WI38 (cell line): ENCODE results near the gene ABHD16A.

Experiments used
- H3K4me3 ChIP-seq: 2 replicates; pipeline ENCODE4 v1.5.1; 2011; ENCODE audit warnings: low read depth, mild to moderate bottlenecking, control low read depth, low read length
- TF ChIP-seq, protein P1 (sequence below): IDR thresholded peaks from 2 replicates; pipeline ENCODE4 v1.5.1; 2012; ENCODE audit warnings: low read depth, mild to moderate bottlenecking, control low read depth, low read length

ABHD16A gene

DNA sequence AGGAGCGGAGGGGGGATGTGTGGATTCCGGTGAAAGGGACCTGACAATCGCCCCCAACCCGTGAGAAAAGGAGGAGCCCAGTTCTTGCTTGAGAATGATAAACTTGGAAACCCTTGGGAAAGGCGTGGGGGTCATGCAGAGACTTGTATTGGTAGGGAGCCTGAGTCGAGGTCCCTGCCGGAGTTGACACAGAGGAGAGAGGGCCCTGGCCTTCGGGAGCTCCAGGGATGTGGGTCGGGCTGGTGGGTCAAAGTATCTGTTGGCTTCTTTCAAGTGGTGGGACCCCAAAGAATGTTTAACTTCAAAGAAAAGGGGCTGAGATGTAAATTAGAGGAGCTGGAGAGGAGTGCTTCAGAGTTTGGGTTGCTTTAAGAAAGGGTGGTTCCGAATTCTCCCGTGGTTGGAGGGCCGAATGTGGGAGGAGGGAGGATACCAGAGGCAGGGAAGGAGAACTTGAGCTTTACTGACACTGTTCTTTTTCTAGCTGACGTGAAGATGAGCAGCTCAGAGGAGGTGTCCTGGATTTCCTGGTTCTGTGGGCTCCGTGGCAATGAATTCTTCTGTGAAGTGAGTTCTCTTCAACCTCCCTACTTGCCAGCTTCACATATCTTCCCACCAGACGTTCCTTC, 36.7 kb downstream of the ABHD16A start:
- peak overlapping the region; percentile 69 for H3K4me3 ChIP-seq
- TF ChIP-seq, protein P1, sequence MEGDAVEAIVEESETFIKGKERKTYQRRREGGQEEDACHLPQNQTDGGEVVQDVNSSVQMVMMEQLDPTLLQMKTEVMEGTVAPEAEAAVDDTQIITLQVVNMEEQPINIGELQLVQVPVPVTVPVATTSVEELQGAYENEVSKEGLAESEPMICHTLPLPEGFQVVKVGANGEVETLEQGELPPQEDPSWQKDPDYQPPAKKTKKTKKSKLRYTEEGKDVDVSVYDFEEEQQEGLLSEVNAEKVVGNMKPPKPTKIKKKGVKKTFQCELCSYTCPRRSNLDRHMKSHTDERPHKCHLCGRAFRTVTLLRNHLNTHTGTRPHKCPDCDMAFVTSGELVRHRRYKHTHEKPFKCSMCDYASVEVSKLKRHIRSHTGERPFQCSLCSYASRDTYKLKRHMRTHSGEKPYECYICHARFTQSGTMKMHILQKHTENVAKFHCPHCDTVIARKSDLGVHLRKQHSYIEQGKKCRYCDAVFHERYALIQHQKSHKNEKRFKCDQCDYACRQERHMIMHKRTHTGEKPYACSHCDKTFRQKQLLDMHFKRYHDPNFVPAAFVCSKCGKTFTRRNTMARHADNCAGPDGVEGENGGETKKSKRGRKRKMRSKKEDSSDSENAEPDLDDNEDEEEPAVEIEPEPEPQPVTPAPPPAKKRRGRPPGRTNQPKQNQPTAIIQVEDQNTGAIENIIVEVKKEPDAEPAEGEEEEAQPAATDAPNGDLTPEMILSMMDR: no peak

DNA sequence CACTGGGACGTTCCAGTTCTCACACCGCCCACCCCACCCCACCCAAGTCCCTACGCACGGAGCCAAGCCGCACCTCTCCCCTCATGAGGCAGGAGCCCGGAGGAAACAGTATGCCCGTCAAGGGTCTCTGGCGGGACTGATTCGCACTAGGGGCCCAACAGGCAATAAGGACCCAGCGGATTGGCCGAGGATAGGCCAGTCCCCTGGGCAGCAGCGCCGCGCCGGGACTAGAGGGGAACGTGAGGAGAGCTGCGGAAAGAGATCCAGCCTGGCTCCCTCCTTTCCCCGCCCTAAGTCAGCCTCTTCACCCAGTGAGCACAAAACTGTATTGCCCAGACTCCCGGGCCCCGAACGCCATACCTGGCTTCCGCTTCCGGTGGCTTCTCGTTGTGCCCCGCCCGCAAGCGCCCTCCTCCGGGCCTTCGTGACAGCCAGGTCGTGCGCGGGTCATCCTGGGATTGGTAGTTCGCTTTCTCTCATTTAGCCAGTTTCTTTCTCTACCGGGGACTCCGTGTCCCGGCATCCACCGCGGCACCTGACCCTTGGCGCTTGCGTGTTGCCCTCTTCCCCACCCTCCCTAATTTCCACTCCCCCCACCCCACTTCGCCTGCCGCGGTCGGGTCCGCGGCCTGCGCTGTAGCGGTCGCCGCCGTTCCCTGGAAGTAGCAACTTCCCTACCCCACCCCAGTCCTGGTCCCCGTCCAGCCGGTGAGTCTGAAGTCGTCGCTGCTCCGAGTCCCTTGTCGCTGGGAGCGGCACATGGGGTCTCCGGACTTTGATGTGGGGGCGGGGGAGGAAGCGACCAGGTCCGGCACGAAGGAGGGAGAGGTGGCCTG, 37.4 kb downstream of the ABHD16A start, which contains the start of gene CSNK2B:
CSNK2B (plus strand) TSS at position 580 of the 836 bp plus-strand sequence. CDS start 752 bp downstream, outside the sequence.
- TF ChIP-seq, protein P1: no peak
- peak within 1 kb of the TSS; percentile 69 for H3K4me3 ChIP-seq

DNA sequence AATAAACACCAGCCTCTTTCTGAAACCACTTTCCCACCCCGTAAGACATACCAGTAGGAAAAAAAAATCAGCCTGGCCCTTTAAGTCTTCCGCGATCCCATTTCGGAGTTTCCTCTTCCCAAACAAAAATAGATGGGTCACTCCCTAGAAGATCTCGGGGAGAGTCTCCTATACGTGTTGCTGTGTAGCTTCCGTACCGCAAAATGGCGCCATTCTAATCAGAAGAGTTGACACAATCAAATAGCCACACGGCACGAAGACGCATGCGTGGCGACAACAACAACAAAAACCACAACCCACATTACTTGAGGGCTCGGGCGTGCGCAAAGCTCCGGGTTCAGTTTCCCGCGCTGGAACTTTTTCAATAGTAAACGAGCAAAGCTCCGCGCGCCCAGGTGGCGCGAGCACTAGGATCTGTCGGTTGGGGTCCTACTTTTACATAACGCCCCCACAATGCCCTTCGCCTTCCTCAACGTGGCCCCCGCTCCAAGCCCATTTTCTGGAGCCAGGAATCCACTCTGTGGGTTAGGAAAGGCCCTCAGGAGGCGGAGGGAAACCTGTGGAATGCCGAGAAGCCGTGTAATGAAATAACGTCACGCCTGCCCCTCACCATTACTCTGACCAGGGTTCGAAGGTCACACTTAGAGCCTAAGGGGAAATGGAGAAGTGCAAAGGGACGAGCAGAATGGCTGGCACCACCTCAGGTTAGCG, 38.2 kb downstream of the ABHD16A start, which contains the start of gene GPANK1:
GPANK1 (minus strand) TSS at position 208 of the 711 bp plus-strand sequence. CDS start 519 bp downstream, outside the sequence.
- TF ChIP-seq, protein P1: no peak
- peak within 1 kb of the TSS; percentile 69 for H3K4me3 ChIP-seq

DNA sequence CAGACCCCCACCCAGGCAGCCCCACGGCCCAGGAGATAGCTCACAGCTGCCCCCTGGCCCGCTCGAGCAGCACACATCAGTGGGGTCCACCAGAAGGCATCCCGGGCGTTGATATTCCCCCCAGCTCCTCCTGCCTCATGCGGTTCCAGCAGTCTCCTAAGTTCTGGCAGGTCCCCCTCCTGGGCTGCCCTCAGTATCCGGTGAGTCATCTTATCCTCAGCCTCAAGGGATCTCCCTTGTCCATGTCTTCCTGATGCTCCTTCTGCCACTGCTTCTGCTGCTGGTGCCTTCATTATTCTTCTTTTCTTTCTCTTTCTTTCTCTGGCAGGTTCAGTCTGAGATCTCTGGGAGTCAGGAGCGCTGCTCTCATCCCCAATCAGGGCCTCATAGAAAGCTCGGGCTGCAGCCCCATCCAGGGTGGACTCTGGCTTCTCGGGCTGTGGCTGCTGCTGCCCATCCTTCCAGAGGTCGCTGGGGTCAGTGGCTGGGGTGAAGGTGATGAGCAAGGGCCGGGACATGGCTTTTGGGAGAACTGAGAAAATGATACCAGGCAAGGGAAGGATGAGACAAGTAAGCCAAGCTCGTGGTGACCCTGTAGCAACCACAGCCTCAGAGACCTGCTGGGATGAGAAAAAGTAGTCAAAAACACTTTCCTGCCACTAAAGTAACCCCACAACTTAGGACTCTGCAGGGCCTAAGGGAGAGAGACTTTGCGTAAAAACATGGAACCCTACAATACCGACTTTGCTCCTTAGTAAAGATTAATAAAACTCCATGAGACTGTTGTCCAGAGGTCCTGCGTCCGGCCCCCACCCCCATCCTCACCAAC, 38.9 kb downstream of the ABHD16A start:
- peak overlapping the region; percentile 69 for H3K4me3 ChIP-seq
- TF ChIP-seq, protein P1: no peak

DNA sequence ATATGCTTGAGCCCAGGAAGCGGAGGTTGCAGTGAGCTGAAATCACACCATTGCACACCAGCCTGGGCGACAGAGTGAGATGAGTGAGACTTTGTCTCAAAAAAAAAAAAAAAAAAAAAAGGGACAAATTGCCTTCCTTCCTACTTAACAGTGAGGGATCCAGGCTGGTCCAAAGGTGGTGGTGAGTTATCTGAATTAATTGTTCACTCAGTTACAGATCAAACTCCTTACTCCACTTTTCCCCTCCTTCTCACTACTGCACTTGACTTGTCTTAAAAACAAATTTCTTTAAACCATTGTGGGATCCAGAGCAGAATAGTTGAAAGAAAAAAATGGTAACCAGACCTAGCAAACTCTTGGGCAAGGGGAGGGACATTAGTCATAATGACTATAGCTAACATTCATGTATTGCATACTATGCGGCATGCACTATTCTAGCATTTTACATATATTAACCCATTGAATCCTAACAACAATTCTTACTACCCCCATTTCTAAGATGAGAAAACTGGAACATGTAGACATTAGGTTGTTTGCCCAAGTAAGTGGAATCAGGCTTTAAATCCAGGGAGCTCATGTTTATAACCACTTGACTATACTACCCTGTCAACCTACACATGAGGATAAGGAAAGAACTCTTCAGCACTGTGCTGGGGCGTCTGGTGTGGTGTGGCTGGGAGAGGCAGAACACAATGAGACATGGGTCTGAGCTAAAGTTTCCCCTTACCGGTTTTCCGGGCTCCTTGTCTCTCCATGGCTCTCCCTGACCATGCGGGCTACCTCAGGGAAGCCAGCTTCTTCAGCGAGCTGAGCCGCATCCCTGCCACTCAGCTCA, 39.8 kb downstream of the ABHD16A start:
- TF ChIP-seq, protein P1: no peak
- peak overlapping the region; percentile 69 for H3K4me3 ChIP-seq

DNA sequence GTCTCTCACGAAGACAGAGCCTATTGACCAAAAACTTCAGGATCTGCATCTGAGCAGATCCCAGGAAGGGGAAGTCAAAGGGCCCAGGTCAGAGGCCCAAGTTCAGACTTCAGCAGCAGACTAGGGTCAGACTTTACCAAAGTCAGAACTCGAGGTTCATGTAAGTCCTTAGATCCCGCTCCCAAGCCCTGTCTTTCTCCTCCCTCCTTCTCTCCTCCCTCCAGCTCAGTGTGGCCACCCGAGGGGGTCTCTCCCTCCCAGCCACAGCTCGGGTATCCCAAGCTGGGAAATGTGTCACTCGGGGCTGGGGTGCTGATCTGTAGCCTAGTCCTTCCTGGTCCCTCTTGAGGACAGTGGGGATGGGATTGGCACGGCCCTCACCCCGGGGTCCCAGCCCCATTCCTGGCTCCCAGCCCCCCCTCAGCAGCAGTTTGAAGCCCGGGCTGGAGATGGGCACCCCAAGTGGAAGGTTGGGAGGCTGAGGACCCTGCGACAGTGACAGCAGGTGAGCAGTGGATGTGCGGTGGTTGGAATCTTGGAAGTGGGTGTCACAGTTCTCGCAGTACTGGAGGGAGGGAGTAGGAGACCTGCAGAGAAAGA, 40.9 kb downstream of the ABHD16A start:
- TF ChIP-seq, protein P1: no peak
- no peak overlapping the region for H3K4me3 ChIP-seq
